Cortex of kidney (tissue), 1 donor: Measurements from ENCODE around the gene MDM2.
"Not testable (repeated sequence)": the region's sequence is repeated elsewhere in the genome, so short reads cannot be mapped to it uniquely, and the experiment has no call there.

ENCODE experiments used
- DNase-seq: peaks from one replicate; lab custom pipeline; 2025; lab: John Stamatoyannopoulos, UW

Gene MDM2

GRCh38 chr12:68786929-68787328 is 21.0 kb upstream of the MDM2 start:
- no peak for DNase-seq

DNA sequence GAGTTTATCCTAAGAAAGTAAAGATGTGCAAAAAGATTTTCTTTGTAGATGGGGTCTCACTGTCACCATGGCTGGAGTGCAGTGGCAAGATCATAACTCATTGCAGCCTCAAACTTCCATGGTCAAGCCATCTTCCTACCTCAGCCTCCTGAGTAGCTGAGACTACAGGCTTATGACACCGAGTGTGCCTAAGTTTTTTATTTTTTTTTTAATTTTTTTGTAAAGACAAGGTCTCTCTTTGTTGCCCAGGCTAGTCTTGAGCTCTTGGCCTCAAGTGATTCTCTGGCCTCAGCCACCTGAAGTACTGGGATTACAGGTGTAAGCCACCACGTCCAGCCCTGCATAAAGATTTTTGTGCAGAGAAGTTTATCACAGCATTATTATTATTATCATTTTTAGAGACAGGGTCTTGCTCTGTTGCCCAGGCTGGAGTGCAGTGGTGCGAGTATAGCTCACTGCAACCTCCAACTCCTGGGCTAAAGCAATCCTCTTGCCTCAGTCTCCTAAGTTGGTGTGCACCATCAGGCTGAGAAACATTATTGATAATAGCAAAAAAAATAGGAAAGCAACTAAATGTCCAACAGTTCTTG is 19.3 kb upstream of the MDM2 start:
- no peak for DNase-seq

DNA sequence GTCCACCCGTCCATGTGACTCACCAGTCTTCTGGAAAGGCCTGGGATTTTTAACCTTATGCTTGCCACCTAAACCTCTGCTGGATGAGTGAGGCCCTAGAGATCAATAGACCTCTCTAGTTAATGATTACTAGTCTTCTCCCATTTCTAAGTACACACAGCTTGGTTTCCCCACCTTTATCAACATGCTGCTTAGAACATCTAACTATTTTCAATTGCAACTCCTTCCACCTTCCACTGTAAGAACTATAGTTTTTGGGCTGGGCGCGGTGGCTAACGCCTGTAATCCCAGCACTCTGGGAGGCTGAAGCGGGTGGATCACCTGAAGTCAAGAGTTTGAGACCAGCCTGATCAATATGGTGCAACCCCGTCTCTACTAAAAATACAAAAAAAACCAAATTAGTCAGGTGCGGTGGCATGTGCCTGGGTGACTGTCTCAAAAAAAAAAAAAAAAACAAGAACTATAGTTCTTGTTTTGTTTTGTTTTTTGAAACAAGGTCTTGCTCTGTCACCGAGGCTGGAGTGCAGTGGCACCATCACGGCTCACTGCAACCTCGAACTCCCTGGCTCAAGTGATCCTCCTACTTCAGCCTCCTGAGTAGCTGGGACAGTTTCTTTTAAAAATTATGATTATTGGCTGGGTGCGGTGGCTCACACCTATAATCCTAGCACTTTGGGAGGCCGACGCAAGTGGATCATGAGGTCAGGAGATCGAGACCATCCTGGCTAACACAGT is 18.7 kb upstream of the MDM2 start:
- no peak for DNase-seq

- no peak for DNase-seq
Measured at GRCh38 chr12:68790081-68790951, 17.7 kb upstream of the MDM2 start.

DNA sequence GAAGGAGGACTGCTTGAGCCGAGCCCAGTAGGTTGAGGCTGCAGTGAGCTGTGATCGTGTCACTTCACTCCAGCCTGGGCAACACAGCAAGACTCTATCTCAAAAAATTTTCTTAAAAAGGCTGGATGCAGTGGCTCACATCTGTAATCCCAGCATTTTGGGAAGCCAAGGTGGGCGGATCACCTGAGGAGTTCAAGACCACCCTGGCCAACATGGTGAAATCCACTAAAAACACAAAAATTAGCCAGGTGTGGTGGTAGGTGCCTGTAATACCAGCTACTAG is 17.1 kb upstream of the MDM2 start:
- no peak for DNase-seq

DNA sequence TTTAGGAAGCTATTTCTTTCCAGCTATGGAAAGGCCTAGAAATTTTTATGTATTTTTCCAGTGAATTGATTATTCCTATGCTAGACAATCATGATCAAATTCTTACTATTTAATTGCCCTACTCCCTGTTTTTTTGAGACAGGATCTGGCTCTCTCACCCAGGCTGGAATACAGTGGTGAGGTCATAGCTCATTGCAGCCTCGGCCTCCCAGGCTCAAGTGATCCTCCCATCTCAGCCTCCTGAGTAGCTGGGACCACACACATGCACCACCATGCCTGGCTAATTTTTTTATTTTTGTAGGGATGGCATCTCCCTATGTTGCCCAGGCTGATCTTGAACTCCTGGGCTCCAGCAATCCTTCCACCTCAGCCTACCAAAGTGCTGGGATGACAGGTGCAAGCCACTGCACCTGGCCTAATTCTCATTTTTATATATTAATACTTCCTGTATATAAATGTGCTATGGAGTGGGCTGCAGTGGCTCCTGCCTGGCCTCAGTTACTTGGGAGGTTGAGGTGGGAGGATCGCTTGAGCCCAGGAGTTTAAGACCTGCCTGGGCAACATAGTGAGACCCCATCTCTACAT is 16.0 kb upstream of the MDM2 start:
- no peak for DNase-seq

DNA sequence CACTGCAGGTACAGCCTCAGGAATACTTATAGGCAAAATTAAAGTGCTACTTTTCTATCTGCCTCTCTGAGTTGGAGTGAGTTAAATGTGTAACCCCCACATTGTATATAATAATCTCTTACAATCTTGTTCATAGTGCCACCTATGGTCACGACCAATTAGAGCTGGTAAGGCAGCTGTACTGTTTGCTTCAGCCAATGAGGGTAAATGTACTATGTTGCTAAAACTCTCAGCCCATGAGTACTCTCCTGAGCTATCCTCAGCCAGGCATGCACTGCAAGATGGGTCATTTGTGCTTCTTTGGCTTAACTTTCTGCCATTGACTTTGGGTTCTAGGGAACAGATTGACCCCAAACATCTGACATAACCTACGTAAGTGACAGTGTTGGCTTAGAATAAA is 15.0 kb upstream of the MDM2 start:
- no peak for DNase-seq

DNA sequence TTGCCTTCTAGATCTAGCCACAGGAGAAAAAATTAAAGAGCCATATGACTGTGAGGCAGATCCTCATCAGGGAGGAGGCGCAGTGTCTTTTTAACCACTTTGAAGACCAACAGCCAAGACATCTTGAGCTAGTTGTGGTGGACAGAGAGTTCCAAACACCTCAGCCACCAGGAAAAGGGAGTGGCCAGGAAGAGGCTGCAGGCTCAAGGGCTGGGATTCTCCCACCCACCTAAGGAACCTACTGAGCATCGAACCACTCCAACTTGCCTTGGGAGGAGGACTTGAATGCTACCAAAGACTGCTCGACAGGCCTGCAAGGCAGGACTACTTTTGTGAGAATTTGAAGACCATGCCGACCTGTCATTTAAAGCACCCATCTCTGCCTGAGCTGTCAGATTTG is 14.5 kb upstream of the MDM2 start:
- DNase-seq: no peak

- DNase-seq: no peak
Measured at GRCh38 chr12:68793975-68794652, 13.9 kb upstream of the MDM2 start.

GRCh38 chr12:68794653-68795251 is 13.2 kb upstream of the MDM2 start:
- no peak for DNase-seq

DNA sequence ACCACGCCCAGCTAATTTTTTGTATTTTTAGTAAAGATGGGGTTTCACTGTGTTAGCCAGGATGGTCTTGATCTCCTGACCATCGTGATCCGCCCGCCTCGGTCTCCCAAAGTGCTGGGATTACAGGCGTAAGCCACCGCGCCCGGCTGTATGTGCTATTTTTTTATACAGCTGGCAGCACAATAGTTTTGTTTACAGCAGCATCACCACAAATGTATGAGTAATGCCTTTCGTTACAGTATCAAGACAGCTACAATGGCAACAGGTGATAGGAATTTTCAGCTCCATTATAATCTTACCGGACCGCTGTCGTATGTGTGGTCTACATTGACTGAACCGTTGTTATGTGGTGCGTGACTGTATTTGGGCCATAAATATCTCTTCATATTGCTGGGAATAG is 11.6 kb upstream of the MDM2 start:
- no peak for DNase-seq

GRCh38 chr12:68798882-68799234 is 9.1 kb upstream of the MDM2 start:
- DNase-seq: no peak

GRCh38 chr12:68800294-68800693 is 7.7 kb upstream of the MDM2 start:
- DNase-seq: no peak

- not testable (repeated sequence) for DNase-seq
Measured at GRCh38 chr12:68801124-68801523, 6.9 kb upstream of the MDM2 start.

- DNase-seq: not testable (repeated sequence)
Measured at GRCh38 chr12:68802372-68802745, 5.6 kb upstream of the MDM2 start.

GRCh38 chr12:68802911-68803651 is 4.9 kb upstream of the MDM2 start:
- not testable (repeated sequence) for DNase-seq

- no peak for DNase-seq
Measured at GRCh38 chr12:68803948-68804656, 3.9 kb upstream of the MDM2 start.

- no peak for DNase-seq
Measured at GRCh38 chr12:68804657-68805591, 3.1 kb upstream of the MDM2 start.

GRCh38 chr12:68805592-68806120 is 2.3 kb upstream of the MDM2 start:
- no peak for DNase-seq
